Measurements from ENCODE around the gene ALDH1L1.

DNA sequence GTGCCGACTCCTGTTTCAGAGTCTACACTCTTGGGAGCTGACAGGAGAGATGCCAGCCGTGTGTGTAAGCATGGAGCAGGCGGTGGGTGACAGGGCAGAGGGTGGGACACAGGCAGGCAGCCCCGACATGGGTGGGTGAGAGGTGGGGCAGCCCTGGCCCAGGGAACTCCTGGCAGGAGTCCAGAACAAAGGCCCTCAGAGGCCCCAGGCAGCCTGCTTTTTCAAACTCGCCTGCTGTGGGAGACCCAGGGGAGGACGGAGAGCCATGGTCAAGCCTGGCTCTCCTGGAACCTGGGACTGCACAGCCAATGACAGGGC is 67.2 kb downstream of the ALDH1L1 start:
- TF ChIP-seq SP1 (IDR thresholded peaks at IDR 0.05; ENCODE audit: low read depth, low read length) (no peak), GTF2F1 (IDR thresholded peaks at IDR 0.05; ENCODE audit: borderline replicate concordance, low read depth, low read length) (no peak), EP300 (IDR thresholded peaks at IDR 0.05; ENCODE audit: borderline replicate concordance in 1 of 2, low read depth in 2 of 2, low read length in 2 of 2) (no peak), NRF1 (IDR thresholded peaks at IDR 0.05; ENCODE audit: low read depth, low read length) (no peak)
- TF ChIP-seq, protein P1, sequence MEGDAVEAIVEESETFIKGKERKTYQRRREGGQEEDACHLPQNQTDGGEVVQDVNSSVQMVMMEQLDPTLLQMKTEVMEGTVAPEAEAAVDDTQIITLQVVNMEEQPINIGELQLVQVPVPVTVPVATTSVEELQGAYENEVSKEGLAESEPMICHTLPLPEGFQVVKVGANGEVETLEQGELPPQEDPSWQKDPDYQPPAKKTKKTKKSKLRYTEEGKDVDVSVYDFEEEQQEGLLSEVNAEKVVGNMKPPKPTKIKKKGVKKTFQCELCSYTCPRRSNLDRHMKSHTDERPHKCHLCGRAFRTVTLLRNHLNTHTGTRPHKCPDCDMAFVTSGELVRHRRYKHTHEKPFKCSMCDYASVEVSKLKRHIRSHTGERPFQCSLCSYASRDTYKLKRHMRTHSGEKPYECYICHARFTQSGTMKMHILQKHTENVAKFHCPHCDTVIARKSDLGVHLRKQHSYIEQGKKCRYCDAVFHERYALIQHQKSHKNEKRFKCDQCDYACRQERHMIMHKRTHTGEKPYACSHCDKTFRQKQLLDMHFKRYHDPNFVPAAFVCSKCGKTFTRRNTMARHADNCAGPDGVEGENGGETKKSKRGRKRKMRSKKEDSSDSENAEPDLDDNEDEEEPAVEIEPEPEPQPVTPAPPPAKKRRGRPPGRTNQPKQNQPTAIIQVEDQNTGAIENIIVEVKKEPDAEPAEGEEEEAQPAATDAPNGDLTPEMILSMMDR (IDR thresholded peaks at IDR 0.05; ENCODE audit: control extremely low read depth in 1 of 3, insufficient read depth in 1 of 3, low read depth in 1 of 3, low read length in 3 of 3): no peak
